ENCODE data around the gene UMODL1. TPM values are rescaled to one million over a fixed set of nuclear protein-coding genes. Genes with fewer than 3 reads are reported as not detected.
A peak's percentile ranks its signal among the peaks of the same experiment; 100 is the strongest.

Gene UMODL1
- total RNA-seq, 1 experiment from 2014 or later, result 2.3 TPM

DNA sequence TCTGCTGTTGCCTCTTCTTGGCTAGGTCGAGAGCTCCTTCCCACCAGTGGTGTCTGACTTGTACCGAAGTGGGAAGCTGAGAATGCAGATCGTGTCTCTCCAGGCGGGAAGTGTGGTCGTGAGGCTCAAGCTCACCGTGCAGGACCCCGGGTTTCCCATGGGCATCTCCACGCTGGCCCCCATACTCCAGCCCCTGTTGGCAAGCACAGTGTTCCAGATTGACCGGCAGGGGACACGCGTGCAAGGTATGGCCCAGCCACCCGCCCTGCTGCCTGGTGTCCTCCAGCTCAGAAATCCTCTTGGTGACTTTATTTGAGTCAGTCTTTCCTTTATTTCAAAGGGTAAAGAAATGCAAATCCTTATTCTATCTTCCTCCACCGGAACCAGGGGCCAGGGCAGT, 32.7 kb downstream of the UMODL1 start:
- no peak overlapping the region for H3K4me2 ChIP-seq (ENCODE audit: low read depth, low read length, poor library complexity, severe bottlenecking)

DNA sequence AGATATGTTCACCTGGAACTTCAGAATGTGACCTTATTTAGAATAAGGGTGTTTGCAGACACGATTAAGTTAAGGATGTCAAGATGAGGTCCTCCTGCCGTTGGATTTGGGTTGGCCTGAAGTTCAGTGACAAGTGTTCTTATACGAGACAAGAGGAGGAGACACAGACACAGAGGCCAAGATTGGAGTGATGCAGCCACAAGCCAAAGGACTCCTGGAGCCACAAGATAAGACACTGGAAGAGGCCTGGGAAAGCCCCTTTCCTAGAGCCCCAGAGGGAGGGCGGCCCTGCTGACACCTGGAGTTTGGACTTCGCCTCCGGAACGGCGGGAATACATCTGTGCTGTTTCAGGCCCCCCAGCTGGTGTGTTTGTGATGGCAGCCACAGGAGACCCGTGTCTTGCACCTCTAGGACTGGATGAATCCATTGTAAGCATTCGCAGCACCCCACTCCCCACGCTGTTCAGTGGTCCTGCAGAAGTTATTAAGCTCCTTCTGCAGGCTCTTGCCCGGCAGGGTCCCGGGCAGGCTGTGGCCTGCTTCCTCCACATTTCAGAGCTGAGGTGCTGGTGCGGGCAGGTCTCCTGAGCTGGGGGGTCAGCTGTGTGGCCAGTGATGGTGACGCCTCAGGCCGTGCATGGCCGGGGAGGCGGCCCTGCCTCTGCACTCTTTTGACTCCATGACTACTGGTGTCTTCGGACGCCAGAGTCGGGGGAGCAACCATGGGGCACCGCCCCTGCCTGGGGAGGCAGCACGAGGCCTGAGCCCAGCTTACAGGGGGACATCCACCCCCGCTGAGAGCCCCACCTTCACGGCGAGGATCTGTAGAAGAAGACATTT, 34.6 kb downstream of the UMODL1 start:
- Histone ChIP-seq H4K20me1 (ENCODE audit: insufficient read depth, low read depth, low read length) (peaks cover 5% of the 10 kb centered on the region; the same call in 1 of the 2 replicates), H3K9me3 (ENCODE audit: low read length) (no peaks in the 10 kb centered on the region), H3K4me1 (ENCODE audit: low read length) (peaks cover 26% of the 10 kb centered on the region), H3K79me2 (ENCODE audit: low read length) (no peaks in the 10 kb centered on the region), H3K27ac (ENCODE audit: low read length) (no peak overlapping the region), H3K36me3 (ENCODE audit: insufficient read depth, low read length) (no peaks in the 10 kb centered on the region), H3K4me2 (ENCODE audit: low read depth, low read length, poor library complexity, severe bottlenecking) (no peak overlapping the region), H3K4me3 (ENCODE audit: low read length) (no peak overlapping the region), H3K9me2 (replicated peaks; ENCODE audit: insufficient read depth, low read length) (no peaks in the 10 kb centered on the region), H3K27me3 (ENCODE audit: low read length) (no peaks in the 10 kb centered on the region), H3K9ac (ENCODE audit: low read length) (no peak overlapping the region), H2AFZ (ENCODE audit: low read length) (no peak overlapping the region)
- DNase-seq, result no peak

More for the DNA sequence above, 32.7 kb downstream of the UMODL1 start:
- H3K9me3 ChIP-seq (ENCODE audit: low read length), result no peaks in the 10 kb centered on the region
- H3K4me3 ChIP-seq (ENCODE audit: low read length), result no peak overlapping the region
- H3K9me2 ChIP-seq (replicated peaks; ENCODE audit: insufficient read depth, low read length), result no peaks in the 10 kb centered on the region
- no peaks in the 10 kb centered on the region for H3K27me3 ChIP-seq (ENCODE audit: low read length)
- no peak overlapping the region for H3K27ac ChIP-seq (ENCODE audit: low read length)
- no peak for DNase-seq
- no peaks in the 10 kb centered on the region for H3K79me2 ChIP-seq (ENCODE audit: low read length)
- H3K9ac ChIP-seq (ENCODE audit: low read length), result no peak overlapping the region
- no peaks in the 10 kb centered on the region for H3K36me3 ChIP-seq (ENCODE audit: insufficient read depth, low read length)
- H3K4me1 ChIP-seq (ENCODE audit: low read length), result peaks cover 22% of the 10 kb centered on the region
- peaks cover 5% of the 10 kb centered on the region; the same call in 1 of the 2 replicates for H4K20me1 ChIP-seq (ENCODE audit: insufficient read depth, low read depth, low read length)
- H2AFZ ChIP-seq (ENCODE audit: low read length), result no peak overlapping the region

DNA sequence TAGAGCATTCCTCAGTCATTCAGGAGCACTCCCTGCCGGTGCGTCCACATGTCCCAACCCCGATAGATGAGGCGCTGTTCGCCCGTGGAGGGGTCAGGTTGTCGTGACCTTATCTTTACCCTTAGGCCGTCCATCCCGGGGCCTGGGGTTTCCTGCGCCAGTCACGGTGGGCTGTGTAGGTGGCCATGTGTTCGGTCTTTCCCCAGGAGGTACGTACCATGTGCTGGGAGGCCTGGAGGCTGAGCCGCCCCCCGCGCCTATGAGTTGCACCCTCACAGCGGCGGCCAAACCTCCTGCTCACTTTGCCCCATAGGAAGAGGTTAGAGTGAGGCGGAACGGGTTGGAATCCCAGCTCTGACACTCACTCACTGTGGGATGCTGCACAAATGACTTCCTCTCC, 35.3 kb downstream of the UMODL1 start:
- Histone ChIP-seq H3K27ac (ENCODE audit: low read length) (no peak overlapping the region), H3K4me1 (ENCODE audit: low read length) (peaks cover 26% of the 10 kb centered on the region), H3K27me3 (ENCODE audit: low read length) (no peaks in the 10 kb centered on the region), H3K4me3 (ENCODE audit: low read length) (no peak overlapping the region), H3K9ac (ENCODE audit: low read length) (no peak overlapping the region), H4K20me1 (ENCODE audit: insufficient read depth, low read depth, low read length) (peaks cover 3% of the 10 kb centered on the region; the same call in 1 of the 2 replicates), H3K4me2 (ENCODE audit: low read depth, low read length, poor library complexity, severe bottlenecking) (no peak overlapping the region), H3K36me3 (ENCODE audit: insufficient read depth, low read length) (no peaks in the 10 kb centered on the region), H3K79me2 (ENCODE audit: low read length) (no peaks in the 10 kb centered on the region), H3K9me2 (replicated peaks; ENCODE audit: insufficient read depth, low read length) (no peaks in the 10 kb centered on the region), H3K9me3 (ENCODE audit: low read length) (no peaks in the 10 kb centered on the region), H2AFZ (ENCODE audit: low read length) (no peak overlapping the region)
- DNase-seq, result no peak

DNA sequence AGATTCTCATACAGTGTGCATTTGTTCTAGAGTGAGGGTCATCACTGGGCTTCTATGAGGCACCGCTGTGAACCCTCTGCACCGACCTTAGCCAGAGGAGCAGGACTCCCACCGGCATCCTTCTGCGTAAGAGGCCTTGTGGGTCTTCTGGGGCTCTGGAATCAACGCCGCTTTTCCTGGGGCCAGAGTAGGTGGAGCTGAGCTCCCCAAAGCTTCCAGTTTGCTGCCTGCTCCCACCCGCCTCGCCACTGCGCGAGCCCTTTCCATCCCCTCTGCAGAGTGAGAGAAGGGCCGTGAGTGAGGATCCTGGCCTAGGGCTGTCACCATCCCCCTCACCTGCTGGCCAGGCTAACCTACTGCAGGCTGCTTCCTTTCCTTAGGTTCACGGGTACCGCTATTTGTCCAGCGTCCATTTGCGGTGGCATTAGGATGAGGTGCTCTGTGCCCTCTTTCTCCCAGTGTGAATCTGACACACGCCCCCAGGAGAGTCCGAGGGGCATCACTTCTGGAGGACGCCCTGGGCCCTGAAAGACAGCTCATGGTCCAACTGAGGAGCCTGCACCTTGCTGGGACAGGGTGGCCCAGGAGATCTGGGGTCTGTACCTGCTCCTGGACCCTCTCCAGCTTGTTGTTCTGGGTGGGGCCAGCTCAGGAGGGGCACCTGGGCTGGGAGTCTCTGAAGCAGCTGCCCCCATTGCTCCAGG, 36.2 kb downstream of the UMODL1 start:
- H3K9me2 ChIP-seq (replicated peaks; ENCODE audit: insufficient read depth, low read length), result no peaks in the 10 kb centered on the region
- no peaks in the 10 kb centered on the region for H3K79me2 ChIP-seq (ENCODE audit: low read length)
- peak overlapping the region; percentile 55 for H3K4me2 ChIP-seq (ENCODE audit: low read depth, low read length, poor library complexity, severe bottlenecking)
- H4K20me1 ChIP-seq (ENCODE audit: insufficient read depth, low read depth, low read length), result no peaks in the 10 kb centered on the region
- peaks cover 26% of the 10 kb centered on the region for H3K4me1 ChIP-seq (ENCODE audit: low read length)
- H3K27me3 ChIP-seq (ENCODE audit: low read length), result no peaks in the 10 kb centered on the region
- no peaks in the 10 kb centered on the region for H3K9me3 ChIP-seq (ENCODE audit: low read length)
- peak overlapping the region; percentile 50 for H3K9ac ChIP-seq (ENCODE audit: low read length)
- DNase-seq, result no peak
- no peaks in the 10 kb centered on the region for H3K36me3 ChIP-seq (ENCODE audit: insufficient read depth, low read length)
- peak overlapping the region; percentile 42; the same call in 1 of the 2 replicates for H3K27ac ChIP-seq (ENCODE audit: low read length)
- H3K4me3 ChIP-seq (ENCODE audit: low read length), result peak overlapping the region; percentile 20; the same call in 1 of the 2 replicates
- no peak overlapping the region for H2AFZ ChIP-seq (ENCODE audit: low read length)

DNA sequence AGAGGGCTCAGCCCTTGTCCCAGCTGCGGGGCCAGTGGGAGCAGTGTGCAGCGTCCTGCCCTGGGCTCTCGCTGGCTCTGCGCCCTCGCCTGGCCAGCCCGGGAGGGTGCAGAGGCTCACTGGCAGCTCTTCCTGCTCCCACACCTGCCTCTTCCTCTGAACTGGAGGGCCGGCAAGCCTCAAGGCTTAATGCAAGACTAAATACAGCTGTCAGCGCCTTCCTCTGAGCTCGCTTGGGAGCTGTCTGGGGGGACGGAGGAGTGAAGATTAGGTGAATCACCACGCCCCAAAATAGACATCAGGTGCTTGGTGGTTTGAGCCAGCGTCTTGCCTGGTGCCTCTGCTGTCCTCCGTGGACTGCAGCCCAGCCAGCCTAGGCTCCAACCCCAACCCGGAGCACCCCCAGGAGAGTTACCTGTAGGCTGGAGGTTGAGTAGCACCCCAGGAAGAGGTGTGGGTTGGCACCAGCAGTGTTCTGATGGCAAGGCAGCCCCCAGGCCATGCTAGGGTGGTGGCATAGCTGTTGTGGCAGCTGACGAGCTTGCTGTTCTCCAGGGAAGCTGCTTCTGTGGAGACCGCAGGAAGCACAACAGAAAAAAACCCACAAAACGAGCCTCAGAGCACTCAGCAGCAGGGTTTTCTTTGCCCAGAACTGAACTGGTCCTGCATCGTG, 36.9 kb downstream of the UMODL1 start:
- Histone ChIP-seq H3K79me2 (ENCODE audit: low read length) (no peaks in the 10 kb centered on the region), H3K4me3 (ENCODE audit: low read length) (peak overlapping the region; percentile 44; the same call in 1 of the 2 replicates), H3K4me2 (ENCODE audit: low read depth, low read length, poor library complexity, severe bottlenecking) (peak overlapping the region; percentile 55), H3K9me3 (ENCODE audit: low read length) (no peaks in the 10 kb centered on the region), H3K9me2 (replicated peaks; ENCODE audit: insufficient read depth, low read length) (no peaks in the 10 kb centered on the region), H3K27ac (ENCODE audit: low read length) (peak overlapping the region; percentile 76), H3K4me1 (ENCODE audit: low read length) (peaks cover 31% of the 10 kb centered on the region), H3K36me3 (ENCODE audit: insufficient read depth, low read length) (no peaks in the 10 kb centered on the region), H3K9ac (ENCODE audit: low read length) (peak overlapping the region; percentile 59), H3K27me3 (ENCODE audit: low read length) (no peaks in the 10 kb centered on the region; the same call in 1 of the 2 replicates), H2AFZ (ENCODE audit: low read length) (no peak overlapping the region), H4K20me1 (ENCODE audit: insufficient read depth, low read depth, low read length) (no peaks in the 10 kb centered on the region)
- DNase-seq, result peak; percentile 95

DNA sequence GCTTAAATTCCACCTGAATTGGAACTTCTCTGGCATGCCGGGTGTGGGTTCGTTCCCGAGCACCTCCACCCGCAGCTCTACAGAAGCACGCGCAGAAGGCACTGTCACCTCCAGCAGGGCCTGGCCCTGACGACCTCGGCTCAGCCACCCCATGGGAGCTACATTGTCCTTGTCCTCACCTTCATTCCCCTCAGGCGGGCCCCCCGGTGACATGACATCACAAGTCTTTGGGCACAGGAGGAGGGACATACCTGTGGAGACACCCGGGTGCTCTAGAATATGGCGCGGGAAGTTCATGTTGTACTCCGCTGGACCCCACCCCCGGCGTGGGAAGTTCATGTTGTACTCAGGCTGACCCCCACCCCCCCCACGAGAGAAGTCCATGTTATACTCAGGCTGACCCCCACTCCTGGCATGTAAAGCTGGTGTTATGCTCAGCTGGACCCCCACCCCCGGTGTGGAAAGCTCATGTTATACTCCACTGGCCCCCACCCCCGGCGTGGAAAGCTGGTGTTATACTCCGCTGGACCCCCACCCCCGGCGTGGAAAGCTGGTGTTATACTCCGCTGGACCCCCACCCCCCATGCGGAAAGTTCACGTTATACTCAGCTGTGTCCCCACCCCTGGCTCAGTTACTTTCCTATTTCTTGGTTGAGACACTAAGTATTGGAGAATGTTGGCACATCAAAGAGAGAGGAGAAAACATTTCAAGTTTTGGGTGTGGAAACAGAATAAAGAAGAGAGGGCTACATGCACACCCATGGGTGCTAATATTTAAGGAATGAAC, 37.6 kb downstream of the UMODL1 start:
- H3K4me3 ChIP-seq (ENCODE audit: low read length), result peak overlapping the region; percentile 44; the same call in 1 of the 2 replicates
- H3K27ac ChIP-seq (ENCODE audit: low read length), result peak overlapping the region; percentile 76
- peak overlapping the region; percentile 55 for H3K4me2 ChIP-seq (ENCODE audit: low read depth, low read length, poor library complexity, severe bottlenecking)

DNA sequence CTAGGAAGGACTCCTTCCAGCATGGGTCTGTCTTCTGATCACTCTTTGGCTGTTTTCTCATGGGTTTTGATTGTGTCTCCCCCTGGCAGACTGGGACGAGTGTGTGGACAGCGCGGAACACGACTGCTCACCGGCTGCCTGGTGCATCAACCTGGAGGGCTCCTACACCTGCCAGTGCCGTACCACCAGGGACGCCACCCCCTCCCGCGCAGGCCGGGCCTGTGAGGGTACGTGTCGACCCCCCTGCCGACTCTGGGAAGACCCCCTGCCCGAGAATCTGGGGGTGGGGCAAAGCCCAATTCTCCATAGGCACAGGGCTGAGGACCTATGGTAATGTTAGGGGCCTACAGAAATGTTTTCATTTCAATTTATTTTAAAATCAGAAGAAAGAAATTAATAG, 38.4 kb downstream of the UMODL1 start:
- no peaks in the 10 kb centered on the region; the same call in 1 of the 2 replicates for H3K27me3 ChIP-seq (ENCODE audit: low read length)
- H4K20me1 ChIP-seq (ENCODE audit: insufficient read depth, low read depth, low read length), result no peaks in the 10 kb centered on the region
- no peak overlapping the region for H2AFZ ChIP-seq (ENCODE audit: low read length)
- no peak for DNase-seq
- peaks cover 45% of the 10 kb centered on the region for H3K4me1 ChIP-seq (ENCODE audit: low read length)
- no peak overlapping the region for H3K4me2 ChIP-seq (ENCODE audit: low read depth, low read length, poor library complexity, severe bottlenecking)
- no peaks in the 10 kb centered on the region for H3K36me3 ChIP-seq (ENCODE audit: insufficient read depth, low read length)
- no peaks in the 10 kb centered on the region for H3K9me3 ChIP-seq (ENCODE audit: low read length)
- no peak overlapping the region for H3K9ac ChIP-seq (ENCODE audit: low read length)
- H3K27ac ChIP-seq (ENCODE audit: low read length), result no peak overlapping the region
- no peak overlapping the region for H3K4me3 ChIP-seq (ENCODE audit: low read length)
- H3K9me2 ChIP-seq (replicated peaks; ENCODE audit: insufficient read depth, low read length), result no peaks in the 10 kb centered on the region
- no peaks in the 10 kb centered on the region for H3K79me2 ChIP-seq (ENCODE audit: low read length)

More for the DNA sequence above, 37.6 kb downstream of the UMODL1 start:
- H3K9ac ChIP-seq (ENCODE audit: low read length), result peak overlapping the region; percentile 59
- no peaks in the 10 kb centered on the region for H3K9me2 ChIP-seq (replicated peaks; ENCODE audit: insufficient read depth, low read length)
- H3K36me3 ChIP-seq (ENCODE audit: insufficient read depth, low read length), result no peaks in the 10 kb centered on the region
- H2AFZ ChIP-seq (ENCODE audit: low read length), result no peak overlapping the region
- no peaks in the 10 kb centered on the region for H3K9me3 ChIP-seq (ENCODE audit: low read length)
- peaks cover 38% of the 10 kb centered on the region for H3K4me1 ChIP-seq (ENCODE audit: low read length)
- DNase-seq, result no peak
- no peaks in the 10 kb centered on the region; the same call in 1 of the 2 replicates for H3K27me3 ChIP-seq (ENCODE audit: low read length)
- H3K79me2 ChIP-seq (ENCODE audit: low read length), result no peaks in the 10 kb centered on the region
- H4K20me1 ChIP-seq (ENCODE audit: insufficient read depth, low read depth, low read length), result no peaks in the 10 kb centered on the region
